CD8-positive, alpha-beta memory T cell (primary cell): ENCODE measurements around the gene SRGAP1. TPM values are rescaled to one million over a fixed set of nuclear protein-coding genes. Genes with fewer than 3 reads are reported as not detected.

Experiments
- CTCF ChIA-PET: fragments of 350-600 bp; sonication (Branson Sonifier 250); formaldehyde crosslinking; loops from one replicate; lab custom pipeline; 2021; ENCODE audit warnings: antibody characterized with exemption; lab: Charles Lee
- POLR2A ChIA-PET: fragments of 350-600 bp; sonication (Branson Sonifier 250); formaldehyde crosslinking; loops from one replicate; lab custom pipeline; 2021; ENCODE audit warnings: antibody characterized with exemption; lab: Charles Lee
- DNase-seq, 5 donors: peaks; one replicate each; pipeline versions ENCODE4 v3.0.0 to v3.0.0-alpha.2; 2020 to 2022; ENCODE audit warnings: mixed read lengths in 1 of 5
- H3K27ac ChIP-seq: one replicate; pipeline ENCODE4 v1.7.0; 2013; ENCODE audit warnings: low read depth, mild to moderate bottlenecking, low read length, moderate library complexity
- H3K27me3 ChIP-seq: 2 replicates; pipeline ENCODE4 v1.7.0; 2013; ENCODE audit warnings: low read length, mild to moderate bottlenecking; ENCODE audit not compliant: insufficient read depth, poor library complexity, severe bottlenecking
- H3K36me3 ChIP-seq: 2 replicates; pipeline ENCODE4 v1.7.0; 2013; ENCODE audit warnings: mild to moderate bottlenecking, low read length, moderate library complexity; ENCODE audit not compliant: insufficient read depth
- H3K4me1 ChIP-seq: 2 replicates; pipeline ENCODE4 v1.7.0; 2013; ENCODE audit warnings: mild to moderate bottlenecking, low read length, moderate library complexity; ENCODE audit not compliant: insufficient read depth
- H3K4me3 ChIP-seq: 2 replicates; pipeline ENCODE4 v1.7.0; 2013; ENCODE audit warnings: mild to moderate bottlenecking, low read length
- H3K9me3 ChIP-seq: 2 replicates; pipeline ENCODE4 v1.7.0; 2013; ENCODE audit warnings: mild to moderate bottlenecking, low read length
- H3K27ac Mint-ChIP-seq, 8 donors: one replicate each; pipeline ENCODE4 v1.8.0; 2020 to 2021; ENCODE audit warnings: mixed read lengths in 8 of 8, mild to moderate bottlenecking in 6 of 8, inconsistent platforms in 3 of 8, moderate library complexity in 3 of 8
- H3K27me3 Mint-ChIP-seq, 2 donors: one replicate each; pipeline ENCODE4 v1.8.0; 2020 to 2021; ENCODE audit warnings: mixed read lengths in 2 of 2, mild to moderate bottlenecking in 1 of 2, moderate library complexity in 1 of 2
- H3K36me3 Mint-ChIP-seq, 3 donors: one replicate each; pipeline ENCODE4 v1.8.0; 2020 to 2021; ENCODE audit warnings: mixed read lengths in 3 of 3, inconsistent platforms in 1 of 3, mild to moderate bottlenecking in 1 of 3
- H3K4me1 Mint-ChIP-seq, 3 donors: one replicate each; pipeline ENCODE4 v1.8.0; 2020 to 2021; ENCODE audit warnings: mixed read lengths in 3 of 3, inconsistent platforms in 1 of 3, mild to moderate bottlenecking in 1 of 3
- H3K4me3 Mint-ChIP-seq, 7 donors: one replicate each; pipeline ENCODE4 v1.8.0; 2020 to 2021; ENCODE audit warnings: mixed read lengths in 7 of 7, mild to moderate bottlenecking in 6 of 7, moderate library complexity in 4 of 7, inconsistent platforms in 2 of 7
- H3K9me3 Mint-ChIP-seq, 5 donors: one replicate each; pipeline ENCODE4 v1.8.0; 2020 to 2022; ENCODE audit warnings: mixed read lengths in 5 of 5, mild to moderate bottlenecking in 3 of 5, moderate library complexity in 2 of 5, inconsistent platforms in 1 of 5
- polyA plus RNA-seq: library from polyadenylated mRNA; unstranded; fragments of 300-500 nt; fragmentation: Illumina TruSeq; gene quantifications from one replicate; pipeline ENCODE4 v1.2.3, GENCODE V29; 2021
- total RNA-seq, 2 experiments: library from RNA; stranded (reverse); gene quantifications; one replicate each; pipeline ENCODE4 v1.2.3, GENCODE V29; 2021

The SRGAP1 gene
- total and polyA plus RNA-seq, 3 experiments from 2014 or later: 0.09 to 0.64 (median 0.61) TPM

- Mint-ChIP-seq H3K4me1 (peaks cover 0 to 3% (median 1%) of the 10 kb centered on the region in 3 donors), H3K4me3 (no peak overlapping the region)
- CTCF ChIA-PET: no interaction called here
Observed at GRCh38 chr12:63893170-63893569, 48.7 kb downstream of the SRGAP1 start.

GRCh38 chr12:63894132-63894531, 49.6 kb downstream of the SRGAP1 start:
- no peaks in the 10 kb centered on the region for H3K4me1 ChIP-seq
- H3K4me3 ChIP-seq: no peak overlapping the region
- no peak overlapping the region for H3K27ac ChIP-seq
- H3K27me3 ChIP-seq: no peaks in the 10 kb centered on the region
- ChIA-PET POLR2A (no interaction called here), CTCF (no interaction called here)
- H3K9me3 ChIP-seq: no peaks in the 10 kb centered on the region
- no peaks in the 10 kb centered on the region for H3K36me3 ChIP-seq
- peaks cover 0 to 16% of the 10 kb centered on the region in 2 donors for H3K27me3 Mint-ChIP-seq
- H3K9me3 Mint-ChIP-seq: no peaks in the 10 kb centered on the region
- no peaks in the 10 kb centered on the region for H3K36me3 Mint-ChIP-seq
- no peak overlapping the region for H3K4me3 Mint-ChIP-seq
- H3K4me1 Mint-ChIP-seq: peaks cover 0 to 3% (median 1%) of the 10 kb centered on the region in 3 donors
- no peak overlapping the region for H3K27ac Mint-ChIP-seq
- DNase-seq: no peak

More at GRCh38 chr12:63893170-63893569, 48.7 kb downstream of the SRGAP1 start:
- Mint-ChIP-seq H3K27ac (no peak overlapping the region), H3K36me3 (no peaks in the 10 kb centered on the region), H3K9me3 (no peaks in the 10 kb centered on the region), H3K27me3 (peaks cover 2 to 18% of the 10 kb centered on the region in 2 donors)
- Histone ChIP-seq H3K4me3 (no peak overlapping the region), H3K27me3 (no peaks in the 10 kb centered on the region), H3K36me3 (no peaks in the 10 kb centered on the region), H3K4me1 (no peaks in the 10 kb centered on the region), H3K27ac (no peak overlapping the region), H3K9me3 (no peaks in the 10 kb centered on the region)
- POLR2A ChIA-PET: no interaction called here
- no peak for DNase-seq

- Histone ChIP-seq H3K4me1 (no peaks in the 10 kb centered on the region), H3K9me3 (no peaks in the 10 kb centered on the region), H3K27me3 (no peaks in the 10 kb centered on the region), H3K4me3 (no peak overlapping the region), H3K27ac (no peak overlapping the region), H3K36me3 (no peaks in the 10 kb centered on the region)
- no peak overlapping the region for H3K4me3 Mint-ChIP-seq
- peaks cover 0 to 24% of the 10 kb centered on the region in 2 donors for H3K27me3 Mint-ChIP-seq
- peaks cover 0 to 3% (median 1%) of the 10 kb centered on the region in 3 donors for H3K4me1 Mint-ChIP-seq
- no peak overlapping the region for H3K27ac Mint-ChIP-seq
- POLR2A ChIA-PET: no interaction called here
- no peaks in the 10 kb centered on the region for H3K9me3 Mint-ChIP-seq
- H3K36me3 Mint-ChIP-seq: no peaks in the 10 kb centered on the region
- CTCF ChIA-PET: no interaction called here
- no peak for DNase-seq
Observed at GRCh38 chr12:63895841-63896240, 51.3 kb downstream of the SRGAP1 start.

DNA sequence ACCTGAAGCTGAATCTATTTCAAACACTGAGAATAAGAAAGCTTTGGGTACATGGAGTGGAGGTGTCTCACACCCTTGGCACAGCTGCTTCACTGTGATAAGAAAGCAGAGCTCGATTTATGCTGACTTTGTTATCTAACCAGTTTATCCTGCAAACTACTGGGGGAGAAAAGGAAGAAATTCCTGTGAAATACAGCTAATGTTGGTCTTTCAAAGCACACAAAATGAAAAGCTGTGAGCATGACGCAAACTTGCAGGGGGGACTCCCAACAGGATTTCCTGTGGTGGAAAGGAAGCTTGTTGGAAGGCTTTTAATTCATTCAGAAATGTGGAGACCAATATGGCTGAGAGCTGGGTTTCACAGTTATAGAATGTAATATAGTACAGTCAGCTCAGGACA, 53.4 kb downstream of the SRGAP1 start:
- no peak overlapping the region for H3K27ac Mint-ChIP-seq
- H3K4me1 Mint-ChIP-seq: peaks cover 0 to 3% (median 1%) of the 10 kb centered on the region in 3 donors
- H3K4me3 Mint-ChIP-seq: no peak overlapping the region
- H3K27me3 Mint-ChIP-seq: peaks cover 3 to 27% of the 10 kb centered on the region in 2 donors
- H3K9me3 Mint-ChIP-seq: no peaks in the 10 kb centered on the region
- CTCF ChIA-PET: no interaction called here
- no peaks in the 10 kb centered on the region for H3K4me1 ChIP-seq
- no peaks in the 10 kb centered on the region for H3K27me3 ChIP-seq
- POLR2A ChIA-PET: no interaction called here
- no peak overlapping the region for H3K4me3 ChIP-seq
- no peaks in the 10 kb centered on the region for H3K9me3 ChIP-seq
- no peaks in the 10 kb centered on the region for H3K36me3 ChIP-seq
- H3K27ac ChIP-seq: no peak overlapping the region
- no peaks in the 10 kb centered on the region for H3K36me3 Mint-ChIP-seq
- DNase-seq: no peak

GRCh38 chr12:63898764-63899337, 54.4 kb downstream of the SRGAP1 start:
- Histone ChIP-seq H3K27me3 (no peaks in the 10 kb centered on the region), H3K27ac (no peak overlapping the region), H3K36me3 (no peaks in the 10 kb centered on the region), H3K4me1 (no peaks in the 10 kb centered on the region), H3K9me3 (no peaks in the 10 kb centered on the region), H3K4me3 (no peak overlapping the region)
- ChIA-PET POLR2A (no interaction called here), CTCF (no interaction called here)
- Mint-ChIP-seq H3K27me3 (peaks cover 3 to 27% of the 10 kb centered on the region in 2 donors), H3K4me3 (no peak overlapping the region), H3K9me3 (no peaks in the 10 kb centered on the region), H3K4me1 (peaks cover 0 to 3% (median 1%) of the 10 kb centered on the region in 3 donors), H3K36me3 (no peaks in the 10 kb centered on the region), H3K27ac (no peak overlapping the region)
- no peak for DNase-seq

DNA sequence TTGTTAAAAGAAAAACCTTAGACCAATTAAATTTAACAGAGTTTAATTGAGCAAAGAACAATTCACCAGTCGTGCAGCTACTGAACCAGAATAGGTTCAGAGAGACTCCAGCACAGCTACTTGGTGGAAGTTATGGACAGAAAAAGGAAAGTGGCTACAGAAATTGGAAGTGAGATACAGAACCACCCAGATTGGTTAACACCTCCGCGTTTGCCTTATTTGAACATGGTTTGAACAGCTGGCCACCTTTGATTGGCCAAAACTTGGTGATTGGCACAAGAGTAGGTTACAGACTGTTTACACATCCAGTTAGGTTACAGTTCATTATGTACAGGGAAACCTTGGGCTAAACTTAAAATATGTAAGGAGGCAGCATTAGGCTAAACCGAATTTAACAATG, 54.9 kb downstream of the SRGAP1 start:
- H3K27ac ChIP-seq: no peak overlapping the region
- CTCF ChIA-PET: no interaction called here

DNA sequence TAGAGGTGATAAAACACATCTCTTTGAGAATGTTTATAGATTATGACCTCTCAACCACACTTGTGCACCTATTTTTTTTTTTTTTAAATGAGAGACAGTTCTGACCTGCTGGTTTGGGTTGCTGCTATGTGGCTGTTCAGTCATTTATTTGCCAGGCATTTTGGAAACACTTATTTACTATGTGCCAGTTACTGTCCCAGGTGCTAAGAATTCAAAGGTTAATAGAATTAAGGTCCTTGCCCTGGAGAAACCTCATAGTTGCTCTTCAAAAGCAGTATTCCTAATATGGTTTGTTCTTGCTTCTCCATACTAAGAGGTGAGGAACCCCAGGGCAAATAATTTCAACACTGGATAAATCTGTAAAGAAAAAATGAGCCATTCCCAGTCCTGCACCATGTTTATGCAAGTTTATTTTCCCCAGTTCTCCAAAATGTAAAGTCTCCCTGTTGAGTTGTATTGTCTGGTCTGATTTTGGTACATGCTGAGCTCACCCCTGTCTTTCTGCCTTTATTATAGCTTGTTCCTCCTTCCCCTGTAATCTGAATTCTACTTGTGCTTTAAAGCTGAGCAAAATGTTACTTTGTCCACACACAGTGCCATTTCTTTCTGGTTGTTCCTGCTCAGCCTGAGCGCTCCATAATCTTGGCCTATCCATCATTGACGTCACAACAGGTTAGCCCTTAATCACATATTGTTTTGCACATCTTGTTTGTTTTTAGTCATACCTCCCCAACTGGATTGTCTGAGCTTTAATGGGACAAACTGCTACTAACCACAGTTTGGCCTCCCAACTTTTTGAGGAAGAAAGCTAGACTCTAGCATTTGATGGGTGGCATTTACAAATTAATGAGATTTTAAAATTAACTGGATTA, 56.7 kb downstream of the SRGAP1 start:
- peaks cover 3 to 25% of the 10 kb centered on the region in 2 donors for H3K27me3 Mint-ChIP-seq
- no peaks in the 10 kb centered on the region for H3K36me3 Mint-ChIP-seq
- no peak overlapping the region for H3K27ac Mint-ChIP-seq
- no peaks in the 10 kb centered on the region for H3K9me3 ChIP-seq
- H3K9me3 Mint-ChIP-seq: peaks cover 0 to 6% (median 2%) of the 10 kb centered on the region in 5 donors
- ChIA-PET POLR2A (no interaction called here), CTCF (interaction anchor here (1.2 kb wide), 1 partner anchor 33 kb away, joined by 3 read pairs; no protein-coding TSS in a partner anchor)
- no peak overlapping the region for H3K4me3 ChIP-seq
- no peak for DNase-seq
- peaks cover 0 to 3% (median 1%) of the 10 kb centered on the region in 3 donors for H3K4me1 Mint-ChIP-seq
- no peak overlapping the region for H3K4me3 Mint-ChIP-seq
- H3K27me3 ChIP-seq: no peaks in the 10 kb centered on the region
- H3K36me3 ChIP-seq: no peaks in the 10 kb centered on the region
- H3K27ac ChIP-seq: no peak overlapping the region
- no peaks in the 10 kb centered on the region for H3K4me1 ChIP-seq

More for the DNA sequence above, 54.9 kb downstream of the SRGAP1 start:
- H3K36me3 ChIP-seq: no peaks in the 10 kb centered on the region
- H3K27me3 ChIP-seq: no peaks in the 10 kb centered on the region
- H3K4me1 Mint-ChIP-seq: peaks cover 0 to 3% (median 1%) of the 10 kb centered on the region in 3 donors
- POLR2A ChIA-PET: no interaction called here
- no peaks in the 10 kb centered on the region for H3K9me3 ChIP-seq
- H3K4me1 ChIP-seq: no peaks in the 10 kb centered on the region
- no peak overlapping the region for H3K4me3 Mint-ChIP-seq
- no peaks in the 10 kb centered on the region for H3K36me3 Mint-ChIP-seq
- no peak for DNase-seq
- H3K9me3 Mint-ChIP-seq: peaks cover 0 to 3% (median 0%) of the 10 kb centered on the region in 5 donors
- no peak overlapping the region for H3K4me3 ChIP-seq
- H3K27ac Mint-ChIP-seq: no peak overlapping the region
- peaks cover 3 to 29% of the 10 kb centered on the region in 2 donors for H3K27me3 Mint-ChIP-seq

GRCh38 chr12:63904653-63905052, 60.2 kb downstream of the SRGAP1 start:
- Mint-ChIP-seq H3K9me3 (peaks cover 0 to 11% (median 3%) of the 10 kb centered on the region in 5 donors), H3K27ac (no peak overlapping the region), H3K4me1 (no peaks in the 10 kb centered on the region), H3K4me3 (no peak overlapping the region), H3K27me3 (peaks cover 3 to 13% of the 10 kb centered on the region in 2 donors), H3K36me3 (no peaks in the 10 kb centered on the region)
- Histone ChIP-seq H3K27me3 (no peaks in the 10 kb centered on the region), H3K4me3 (no peak overlapping the region), H3K9me3 (no peaks in the 10 kb centered on the region), H3K36me3 (no peaks in the 10 kb centered on the region), H3K27ac (no peak overlapping the region), H3K4me1 (no peaks in the 10 kb centered on the region)
- no peak for DNase-seq
- ChIA-PET CTCF (no interaction called here), POLR2A (no interaction called here)
